Parathyroid adenoma (tissue), 2 donors: ENCODE measurements around the gene ADM5.
A peak's percentile ranks its signal among the peaks of the same experiment; 100 is the strongest.

Source experiments
- H2AFZ ChIP-seq: fragments of 300-600 bp; sonication (generic); one replicate; pipeline ENCODE4 v1.7.0; 2017; ENCODE audit warnings: antibody characterized with exemption, mild to moderate bottlenecking
- H3K27ac ChIP-seq: fragments of 300-600 bp; sonication (generic); one replicate; pipeline ENCODE4 v1.7.0; 2017
- H3K27me3 ChIP-seq: fragments of 300-600 bp; sonication (generic); one replicate; pipeline ENCODE4 v1.7.0; 2017; ENCODE audit warnings: low read length; ENCODE audit not compliant: control insufficient read depth, insufficient read depth
- H3K36me3 ChIP-seq: fragments of 300-600 bp; sonication (generic); one replicate; pipeline ENCODE4 v1.7.0; 2017; ENCODE audit warnings: low read length; ENCODE audit not compliant: control insufficient read depth, insufficient read depth
- H3K4me1 ChIP-seq: fragments of 300-600 bp; sonication (generic); one replicate; pipeline ENCODE4 v1.7.0; 2017; ENCODE audit warnings: control low read depth
- H3K4me2 ChIP-seq: fragments of 300-600 bp; sonication (generic); one replicate; pipeline ENCODE4 v1.7.0; 2017; ENCODE audit warnings: low read length
- H3K4me3 ChIP-seq: fragments of 300-600 bp; sonication (generic); one replicate; pipeline ENCODE4 v1.7.0; 2017; ENCODE audit warnings: low read depth, low read length
- H3K79me2 ChIP-seq: fragments of 300-600 bp; sonication (generic); one replicate; pipeline ENCODE4 v1.7.0; 2017; ENCODE audit warnings: control low read depth
- H3K9ac ChIP-seq: fragments of 300-600 bp; sonication (generic); one replicate; pipeline ENCODE4 v1.7.0; 2017; ENCODE audit warnings: mild to moderate bottlenecking
- H3K9me3 ChIP-seq: fragments of 300-600 bp; sonication (generic); one replicate; pipeline ENCODE4 v1.7.0; 2017; ENCODE audit warnings: low read length; ENCODE audit not compliant: control insufficient read depth
- TF ChIP-seq, protein P1 (sequence below): fragments of 300-600 bp; sonication (generic); IDR thresholded peaks from one replicate; pipeline ENCODE4 v1.7.0; 2017; ENCODE audit warnings: antibody characterized with exemption, mild to moderate bottlenecking
- donor health status: primary hyperparathyroidism.

Gene ADM5

DNA sequence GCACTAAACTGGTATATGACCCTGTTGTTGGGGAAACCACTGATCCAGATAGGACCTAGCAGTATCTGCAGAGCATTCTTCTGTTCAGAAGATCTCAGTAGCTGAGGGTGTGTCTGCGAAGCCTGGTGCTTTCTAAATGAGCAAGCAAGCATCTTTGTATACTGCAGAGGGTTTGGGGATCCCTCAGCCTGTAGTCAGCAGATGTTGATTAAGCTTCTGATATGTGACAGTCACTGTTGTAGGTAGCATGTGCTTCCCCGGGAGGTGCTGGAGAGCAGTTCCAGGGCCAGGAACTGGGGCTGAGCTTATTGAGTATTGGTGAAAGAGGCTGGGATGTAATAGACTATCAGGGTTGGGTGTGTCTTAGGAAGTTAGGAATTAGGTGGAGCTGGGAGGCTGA is 45.9 kb upstream of the ADM5 start:
- peaks cover 23% of the 10 kb centered on the region for H3K4me1 ChIP-seq
- TF ChIP-seq, protein P1, sequence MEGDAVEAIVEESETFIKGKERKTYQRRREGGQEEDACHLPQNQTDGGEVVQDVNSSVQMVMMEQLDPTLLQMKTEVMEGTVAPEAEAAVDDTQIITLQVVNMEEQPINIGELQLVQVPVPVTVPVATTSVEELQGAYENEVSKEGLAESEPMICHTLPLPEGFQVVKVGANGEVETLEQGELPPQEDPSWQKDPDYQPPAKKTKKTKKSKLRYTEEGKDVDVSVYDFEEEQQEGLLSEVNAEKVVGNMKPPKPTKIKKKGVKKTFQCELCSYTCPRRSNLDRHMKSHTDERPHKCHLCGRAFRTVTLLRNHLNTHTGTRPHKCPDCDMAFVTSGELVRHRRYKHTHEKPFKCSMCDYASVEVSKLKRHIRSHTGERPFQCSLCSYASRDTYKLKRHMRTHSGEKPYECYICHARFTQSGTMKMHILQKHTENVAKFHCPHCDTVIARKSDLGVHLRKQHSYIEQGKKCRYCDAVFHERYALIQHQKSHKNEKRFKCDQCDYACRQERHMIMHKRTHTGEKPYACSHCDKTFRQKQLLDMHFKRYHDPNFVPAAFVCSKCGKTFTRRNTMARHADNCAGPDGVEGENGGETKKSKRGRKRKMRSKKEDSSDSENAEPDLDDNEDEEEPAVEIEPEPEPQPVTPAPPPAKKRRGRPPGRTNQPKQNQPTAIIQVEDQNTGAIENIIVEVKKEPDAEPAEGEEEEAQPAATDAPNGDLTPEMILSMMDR, result no peak
- H3K4me2 ChIP-seq, result no peak overlapping the region
- no peaks in the 10 kb centered on the region for H3K9me3 ChIP-seq
- peaks cover 48% of the 10 kb centered on the region for H3K79me2 ChIP-seq
- H3K4me3 ChIP-seq, result peak overlapping the region; percentile 97
- no peak overlapping the region for H3K9ac ChIP-seq
- no peaks in the 10 kb centered on the region for H3K36me3 ChIP-seq
- H2AFZ ChIP-seq, result no peak overlapping the region
- H3K27ac ChIP-seq, result no peak overlapping the region
- H3K27me3 ChIP-seq, result no peaks in the 10 kb centered on the region

DNA sequence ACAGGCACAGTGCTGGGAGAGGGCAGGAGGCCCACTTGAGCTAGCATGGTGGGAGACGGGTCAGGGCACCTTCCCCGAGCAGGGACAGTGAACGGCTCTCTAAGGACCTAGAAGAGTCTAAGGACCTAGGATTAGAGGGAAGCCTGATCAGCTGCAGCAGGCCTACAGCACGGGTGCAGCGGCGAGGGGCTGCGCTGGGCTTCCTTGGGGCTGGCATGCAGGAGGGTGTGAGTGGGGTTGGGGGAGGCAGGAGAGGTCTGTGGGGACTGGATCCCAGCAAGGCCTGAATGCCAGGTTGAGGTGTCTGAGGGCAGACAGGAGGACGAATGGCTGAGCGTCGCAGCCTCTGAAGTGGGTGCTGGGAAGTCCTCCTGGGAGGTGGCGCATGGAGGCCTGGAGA is 43.8 kb upstream of the ADM5 start:
- Histone ChIP-seq H3K27me3 (no peaks in the 10 kb centered on the region), H3K79me2 (peaks cover 48% of the 10 kb centered on the region), H3K4me3 (no peak overlapping the region), H3K27ac (no peak overlapping the region), H3K9ac (no peak overlapping the region), H3K4me2 (no peak overlapping the region), H3K36me3 (no peaks in the 10 kb centered on the region), H3K9me3 (no peaks in the 10 kb centered on the region), H3K4me1 (peaks cover 18% of the 10 kb centered on the region), H2AFZ (no peak overlapping the region)
- TF ChIP-seq, protein P1, result no peak

DNA sequence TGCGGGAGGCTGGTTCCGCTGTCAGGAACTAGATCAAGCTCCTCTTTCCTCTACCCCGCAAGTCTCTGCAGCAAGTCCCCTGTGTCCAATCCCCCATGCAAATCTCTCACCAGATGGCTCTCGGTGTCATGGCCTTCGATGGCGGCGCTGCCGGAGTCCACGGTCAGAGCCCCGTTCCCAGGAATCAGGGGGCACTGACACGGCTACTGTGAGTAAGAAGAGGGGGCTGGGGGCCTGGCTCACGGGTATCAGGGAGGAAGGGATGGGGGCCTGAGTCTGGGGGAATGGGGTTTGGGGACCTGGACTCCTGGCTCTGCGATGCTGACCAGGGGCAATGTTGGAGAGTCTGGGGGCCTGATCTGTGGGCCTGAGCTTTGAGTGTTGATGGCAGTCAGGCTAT is 43.4 kb upstream of the ADM5 start:
- no peaks in the 10 kb centered on the region for H3K9me3 ChIP-seq
- no peak overlapping the region for H2AFZ ChIP-seq
- peaks cover 15% of the 10 kb centered on the region for H3K4me1 ChIP-seq
- no peak overlapping the region for H3K9ac ChIP-seq
- no peaks in the 10 kb centered on the region for H3K36me3 ChIP-seq
- no peak overlapping the region for H3K4me3 ChIP-seq
- TF ChIP-seq, protein P1, result no peak
- H3K79me2 ChIP-seq, result peaks cover 48% of the 10 kb centered on the region
- H3K4me2 ChIP-seq, result no peak overlapping the region
- no peaks in the 10 kb centered on the region for H3K27me3 ChIP-seq
- H3K27ac ChIP-seq, result no peak overlapping the region

DNA sequence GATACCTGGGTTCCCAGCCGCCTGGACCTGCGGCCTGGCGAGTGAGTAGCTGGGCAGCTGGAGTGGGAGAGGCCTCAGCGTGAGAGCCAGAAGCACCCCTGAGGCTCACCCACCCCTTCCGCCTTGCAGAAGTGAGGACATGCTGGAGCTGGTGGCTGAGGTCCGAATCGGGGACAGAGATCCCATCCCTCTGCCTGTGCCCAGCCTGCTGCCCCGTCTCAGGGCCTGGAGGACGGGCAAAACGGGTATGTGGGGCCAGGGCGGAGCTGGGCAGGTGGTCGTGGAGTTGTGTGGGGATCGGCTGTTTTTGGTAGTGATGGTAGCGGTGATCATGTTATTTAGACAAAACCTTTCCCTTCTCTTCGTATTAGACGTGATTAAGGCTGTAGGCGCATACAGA is 42.8 kb upstream of the ADM5 start:
- Histone ChIP-seq H3K9ac (no peak overlapping the region), H2AFZ (no peak overlapping the region), H3K79me2 (peaks cover 48% of the 10 kb centered on the region), H3K4me1 (peaks cover 11% of the 10 kb centered on the region), H3K36me3 (no peaks in the 10 kb centered on the region), H3K4me2 (no peak overlapping the region), H3K27ac (no peak overlapping the region), H3K4me3 (no peak overlapping the region), H3K9me3 (no peaks in the 10 kb centered on the region), H3K27me3 (no peaks in the 10 kb centered on the region)
- TF ChIP-seq, protein P1, result no peak

DNA sequence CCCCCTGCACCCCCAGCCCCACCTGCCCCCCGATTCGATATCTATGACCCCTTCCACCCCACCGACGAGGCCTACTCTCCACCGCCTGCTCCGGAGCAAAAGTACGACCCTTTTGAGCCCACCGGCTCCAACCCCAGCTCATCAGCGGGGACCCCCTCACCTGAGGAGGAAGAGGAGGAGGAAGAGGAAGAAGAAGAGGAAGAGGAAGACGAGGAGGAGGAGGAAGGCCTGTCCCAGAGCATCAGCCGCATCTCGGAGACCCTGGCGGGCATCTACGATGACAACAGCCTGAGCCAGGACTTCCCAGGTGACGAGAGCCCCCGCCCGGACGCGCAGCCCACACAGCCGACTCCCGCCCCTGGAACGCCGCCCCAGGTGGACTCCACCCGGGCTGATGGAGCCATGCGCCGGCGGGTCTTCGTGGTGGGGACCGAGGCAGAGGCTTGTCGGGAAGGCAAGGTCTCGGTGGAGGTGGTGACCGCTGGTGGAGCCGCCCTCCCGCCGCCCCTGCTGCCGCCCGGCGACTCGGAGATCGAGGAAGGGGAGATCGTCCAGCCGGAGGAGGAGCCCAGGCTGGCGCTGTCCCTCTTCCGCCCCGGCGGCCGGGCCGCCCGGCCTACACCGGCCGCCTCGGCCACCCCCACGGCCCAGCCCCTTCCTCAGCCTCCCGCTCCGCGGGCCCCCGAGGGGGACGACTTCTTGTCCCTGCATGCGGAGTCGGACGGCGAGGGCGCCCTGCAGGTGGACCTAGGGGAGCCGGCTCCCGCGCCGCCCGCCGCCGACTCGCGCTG is 38.2 kb upstream of the ADM5 start:
- TF ChIP-seq, protein P1, result no peak
- Histone ChIP-seq H2AFZ (no peak overlapping the region), H3K27ac (no peak overlapping the region), H3K9ac (no peak overlapping the region), H3K4me2 (no peak overlapping the region), H3K27me3 (no peaks in the 10 kb centered on the region), H3K79me2 (peaks cover 15% of the 10 kb centered on the region), H3K4me1 (no peaks in the 10 kb centered on the region), H3K4me3 (no peak overlapping the region), H3K9me3 (no peaks in the 10 kb centered on the region), H3K36me3 (no peaks in the 10 kb centered on the region)
